SK-N-SH treated with all-trans-retinoic acid at 6 μM for 48 hours (cell line): ENCODE measurements around the gene OSGIN1.

Experiments used
- ARNTL ChIP-seq: fragments of 450-650 bp; formaldehyde crosslinking; IDR thresholded peaks from 2 replicates; pipeline ENCODE4 v1.5.0; 2020; ENCODE audit warnings: low read depth, mild to moderate bottlenecking, moderate library complexity, borderline replicate concordance
- BACH2 ChIP-seq: fragments of 250-450 bp; sonication (Bioruptor Pico); IDR thresholded peaks from 2 replicates; pipeline ENCODE4 v1.9.0; 2021; ENCODE audit warnings: mild to moderate bottlenecking, borderline replicate concordance
- CSDC2 ChIP-seq: fragments of 250-450 bp; sonication (Bioruptor Pico); IDR thresholded peaks from 2 replicates; pipeline ENCODE4 v1.5.0; 2020; ENCODE audit warnings: mild to moderate bottlenecking, moderate library complexity
- ESRRG ChIP-seq: fragments of 250-450 bp; sonication (Bioruptor Pico); IDR thresholded peaks from 2 replicates; pipeline ENCODE4 v1.6.1; 2021; ENCODE audit warnings: mild to moderate bottlenecking
- ISL1 ChIP-seq: fragments of 250-450 bp; sonication (Bioruptor Pico); IDR thresholded peaks from 2 replicates; pipeline ENCODE4 v2.1.2; 2022; ENCODE audit warnings: mild to moderate bottlenecking, moderate library complexity
- OSR1 ChIP-seq: fragments of 250-450 bp; sonication (Bioruptor Pico); IDR thresholded peaks from 2 replicates; pipeline ENCODE4 v1.8.0; 2022; ENCODE audit warnings: moderate library complexity, mild to moderate bottlenecking, inconsistent platforms
- PPARA ChIP-seq: fragments of 250-450 bp; sonication (Bioruptor Pico); IDR thresholded peaks from 2 replicates; pipeline ENCODE4 v1.5.0; 2020; ENCODE audit warnings: mild to moderate bottlenecking, borderline replicate concordance
- RARB ChIP-seq: fragments of 250-450 bp; sonication (Bioruptor Pico); IDR thresholded peaks from 2 replicates; pipeline ENCODE4 v1.8.0; 2021; ENCODE audit warnings: mild to moderate bottlenecking, moderate library complexity
- TOX ChIP-seq: fragments of 250-450 bp; sonication (Bioruptor Pico); IDR thresholded peaks from 2 replicates; pipeline ENCODE4 v1.8.0; 2021; ENCODE audit warnings: mild to moderate bottlenecking, moderate library complexity, borderline replicate concordance
- ZNF70 ChIP-seq: fragments of 450-650 bp; formaldehyde crosslinking; IDR thresholded peaks from 2 replicates; pipeline ENCODE4 v1.5.0; 2020; ENCODE audit warnings: mild to moderate bottlenecking, moderate library complexity
- TF ChIP-seq, protein P1 (sequence below): fragments of 250-450 bp; sonication (Bioruptor Pico); IDR thresholded peaks from 2 replicates; pipeline ENCODE4 v1.8.0; 2020; ENCODE audit warnings: mild to moderate bottlenecking, moderate library complexity, borderline replicate concordance
- TF ChIP-seq, protein P2 (sequence below): fragments of 250-450 bp; sonication (Bioruptor Pico); IDR thresholded peaks from 2 replicates; pipeline ENCODE4 v1.5.0; 2020; ENCODE audit warnings: mild to moderate bottlenecking, moderate library complexity
- TF ChIP-seq, protein P3 (sequence below): fragments of 250-450 bp; sonication (Bioruptor Pico); IDR thresholded peaks from 2 replicates; pipeline ENCODE4 v1.5.1; 2020; ENCODE audit warnings: low read depth, mild to moderate bottlenecking, moderate library complexity

DNA sequence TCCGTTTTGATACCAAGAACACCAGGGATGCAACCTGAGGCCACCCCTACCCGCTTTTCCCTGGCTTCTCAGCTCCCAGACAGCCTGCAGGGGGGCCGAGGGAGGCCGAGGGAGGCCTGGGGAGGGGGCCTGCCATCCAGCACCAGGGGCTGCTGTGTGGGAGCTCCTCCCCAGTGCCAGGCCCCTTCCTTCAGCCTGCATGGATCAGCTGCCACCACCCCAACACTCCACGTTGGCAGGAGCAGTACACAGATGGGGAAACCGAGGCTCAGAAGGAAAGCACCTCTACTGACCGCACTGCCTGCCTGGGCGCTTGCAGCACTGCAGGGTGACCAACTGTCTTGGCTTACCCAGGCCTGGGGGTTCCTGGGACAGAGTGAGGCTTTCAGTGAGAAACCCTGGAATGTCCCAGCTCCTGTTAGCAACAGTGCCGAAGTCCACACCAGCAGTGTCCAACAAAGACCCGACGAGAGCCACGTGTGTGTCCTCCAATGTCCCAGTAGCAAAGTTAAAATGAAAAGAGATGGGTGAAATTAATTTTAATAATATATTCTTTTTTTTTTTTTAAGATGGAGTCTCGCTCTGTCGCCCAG, 5.3 kb upstream of the OSGIN1 start:
- TF ChIP-seq, protein P1, sequence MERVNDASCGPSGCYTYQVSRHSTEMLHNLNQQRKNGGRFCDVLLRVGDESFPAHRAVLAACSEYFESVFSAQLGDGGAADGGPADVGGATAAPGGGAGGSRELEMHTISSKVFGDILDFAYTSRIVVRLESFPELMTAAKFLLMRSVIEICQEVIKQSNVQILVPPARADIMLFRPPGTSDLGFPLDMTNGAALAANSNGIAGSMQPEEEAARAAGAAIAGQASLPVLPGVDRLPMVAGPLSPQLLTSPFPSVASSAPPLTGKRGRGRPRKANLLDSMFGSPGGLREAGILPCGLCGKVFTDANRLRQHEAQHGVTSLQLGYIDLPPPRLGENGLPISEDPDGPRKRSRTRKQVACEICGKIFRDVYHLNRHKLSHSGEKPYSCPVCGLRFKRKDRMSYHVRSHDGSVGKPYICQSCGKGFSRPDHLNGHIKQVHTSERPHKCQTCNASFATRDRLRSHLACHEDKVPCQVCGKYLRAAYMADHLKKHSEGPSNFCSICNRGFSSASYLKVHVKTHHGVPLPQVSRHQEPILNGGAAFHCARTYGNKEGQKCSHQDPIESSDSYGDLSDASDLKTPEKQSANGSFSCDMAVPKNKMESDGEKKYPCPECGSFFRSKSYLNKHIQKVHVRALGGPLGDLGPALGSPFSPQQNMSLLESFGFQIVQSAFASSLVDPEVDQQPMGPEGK (CRISPR knock-in tag), result no peak
- no peak for TF ChIP-seq TOX (CRISPR knock-in tag)
- TF ChIP-seq BACH2 (CRISPR knock-in tag), result no peak
- no peak for TF ChIP-seq ISL1 (CRISPR knock-in tag)
- no peak for TF ChIP-seq ESRRG (CRISPR knock-in tag)
- no peak for TF ChIP-seq PPARA (CRISPR knock-in tag)
- TF ChIP-seq, protein P2, sequence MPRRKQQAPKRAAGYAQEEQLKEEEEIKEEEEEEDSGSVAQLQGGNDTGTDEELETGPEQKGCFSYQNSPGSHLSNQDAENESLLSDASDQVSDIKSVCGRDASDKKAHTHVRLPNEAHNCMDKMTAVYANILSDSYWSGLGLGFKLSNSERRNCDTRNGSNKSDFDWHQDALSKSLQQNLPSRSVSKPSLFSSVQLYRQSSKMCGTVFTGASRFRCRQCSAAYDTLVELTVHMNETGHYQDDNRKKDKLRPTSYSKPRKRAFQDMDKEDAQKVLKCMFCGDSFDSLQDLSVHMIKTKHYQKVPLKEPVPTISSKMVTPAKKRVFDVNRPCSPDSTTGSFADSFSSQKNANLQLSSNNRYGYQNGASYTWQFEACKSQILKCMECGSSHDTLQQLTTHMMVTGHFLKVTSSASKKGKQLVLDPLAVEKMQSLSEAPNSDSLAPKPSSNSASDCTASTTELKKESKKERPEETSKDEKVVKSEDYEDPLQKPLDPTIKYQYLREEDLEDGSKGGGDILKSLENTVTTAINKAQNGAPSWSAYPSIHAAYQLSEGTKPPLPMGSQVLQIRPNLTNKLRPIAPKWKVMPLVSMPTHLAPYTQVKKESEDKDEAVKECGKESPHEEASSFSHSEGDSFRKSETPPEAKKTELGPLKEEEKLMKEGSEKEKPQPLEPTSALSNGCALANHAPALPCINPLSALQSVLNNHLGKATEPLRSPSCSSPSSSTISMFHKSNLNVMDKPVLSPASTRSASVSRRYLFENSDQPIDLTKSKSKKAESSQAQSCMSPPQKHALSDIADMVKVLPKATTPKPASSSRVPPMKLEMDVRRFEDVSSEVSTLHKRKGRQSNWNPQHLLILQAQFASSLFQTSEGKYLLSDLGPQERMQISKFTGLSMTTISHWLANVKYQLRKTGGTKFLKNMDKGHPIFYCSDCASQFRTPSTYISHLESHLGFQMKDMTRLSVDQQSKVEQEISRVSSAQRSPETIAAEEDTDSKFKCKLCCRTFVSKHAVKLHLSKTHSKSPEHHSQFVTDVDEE (CRISPR knock-in tag), result no peak
- TF ChIP-seq CSDC2, result no peak
- TF ChIP-seq RARB (CRISPR knock-in tag), result no peak
- TF ChIP-seq, protein P3, sequence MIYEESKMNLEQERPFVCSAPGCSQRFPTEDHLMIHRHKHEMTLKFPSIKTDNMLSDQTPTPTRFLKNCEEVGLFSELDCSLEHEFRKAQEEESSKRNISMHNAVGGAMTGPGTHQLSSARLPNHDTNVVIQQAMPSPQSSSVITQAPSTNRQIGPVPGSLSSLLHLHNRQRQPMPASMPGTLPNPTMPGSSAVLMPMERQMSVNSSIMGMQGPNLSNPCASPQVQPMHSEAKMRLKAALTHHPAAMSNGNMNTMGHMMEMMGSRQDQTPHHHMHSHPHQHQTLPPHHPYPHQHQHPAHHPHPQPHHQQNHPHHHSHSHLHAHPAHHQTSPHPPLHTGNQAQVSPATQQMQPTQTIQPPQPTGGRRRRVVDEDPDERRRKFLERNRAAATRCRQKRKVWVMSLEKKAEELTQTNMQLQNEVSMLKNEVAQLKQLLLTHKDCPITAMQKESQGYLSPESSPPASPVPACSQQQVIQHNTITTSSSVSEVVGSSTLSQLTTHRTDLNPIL, result no peak
- no peak for TF ChIP-seq ARNTL (CRISPR knock-in tag)
- no peak for TF ChIP-seq OSR1 (CRISPR knock-in tag)
- TF ChIP-seq ZNF70 (CRISPR knock-in tag), result no peak
